ENCODE data around the gene HIVEP1. TPM values are rescaled to one million over a fixed set of nuclear protein-coding genes. Genes with fewer than 3 reads are reported as not detected.

HIVEP1 gene
- total RNA-seq (10 to 100 TPM; 10.3 to 20.9 (median 14.1) TPM), polyA plus RNA-seq (1 to 10 TPM; 3.4 to 3.5 TPM)
- long read RNA-seq, donor 1, partial matches to known transcripts = 3 of 3 reads
- long read RNA-seq, donor 1, other reads (novel, unspliced or antisense) = 0 of 3 reads
- long read RNA-seq, donor 2, partial matches to known transcripts = 1 of 3 reads
- long read RNA-seq, donor 2, other reads (novel, unspliced or antisense) = 2 of 3 reads
- long read RNA-seq, donor 3, partial matches to known transcripts = 3 of 4 reads
- long read RNA-seq, donor 3, other reads (novel, unspliced or antisense) = 1 of 4 reads

- H3K4me3 ChIP-seq = peak within 1 kb of the TSS; percentile 53 to 92 (median 73)
- peaks cover 0 to 8% (median 0%) of the 10 kb centered on the region in 11 donors for H3K9me3 ChIP-seq
- no peak for ATAC-seq
- no peak for DNase-seq
- WGBS, 2 donors = 2 to 3% methylated on average over 45 to 77 of the region's 78 CpGs
- TF ChIP-seq CTCF (IDR thresholded peaks at IDR 0.05) = no peak
- peak within 1 kb of the TSS; percentile 81 to 98 (median 96) for H3K27ac ChIP-seq
- intact Hi-C loops (cut with DNase I) = loop anchor here in 5 of 10 donors (5.0 to 10.0 kb wide), 4 partner anchors 240 to 360 kb away; no protein-coding TSS in a partner anchor
- peaks cover 4 to 39% (median 30%) of the 10 kb centered on the region in 9 donors for H3K4me1 ChIP-seq
- H3K36me3 ChIP-seq = peaks cover 0 to 19% (median 6%) of the 10 kb centered on the region in 9 donors
- H3K27me3 ChIP-seq = no peaks in the 10 kb centered on the region
Measured at GRCh38 chr6:12012038-12012557, at the start of gene HIVEP1. Gene HIVEP1, plus strand, starts transcription at chr6:12012312. Its CDS starts 3,317 bp downstream, at chr6:12015629.

- H3K27ac ChIP-seq = no peak overlapping the region
- no peaks in the 10 kb centered on the region for H3K36me3 ChIP-seq
- H3K4me3 ChIP-seq = no peak overlapping the region
Measured at GRCh38 chr6:11963756-11964500, 48.2 kb upstream of the HIVEP1 start.

GRCh38 chr6:11964729-11965335, 47.3 kb upstream of the HIVEP1 start:
- 95 to 97% methylated on average over 3 of the region's 3 CpGs for WGBS, 2 donors
- Histone ChIP-seq H3K4me1 (peaks cover 0 to 19% (median 6%) of the 10 kb centered on the region in 9 donors), H3K9me3 (no peaks in the 10 kb centered on the region), H3K27ac (no peak overlapping the region), H3K36me3 (no peaks in the 10 kb centered on the region), H3K27me3 (no peaks in the 10 kb centered on the region), H3K4me3 (no peak overlapping the region)
- no peak for TF ChIP-seq CTCF (IDR thresholded peaks at IDR 0.05)
- intact Hi-C loops (cut with DNase I) = loop anchor here in 1 of 10 donors (5.0 kb wide), 1 partner anchor 42 kb away; no protein-coding TSS in a partner anchor
- ATAC-seq (no peak), DNase-seq (no peak)

More at GRCh38 chr6:11963756-11964500, 48.2 kb upstream of the HIVEP1 start:
- H3K9me3 ChIP-seq = no peaks in the 10 kb centered on the region
- intact Hi-C loops (cut with DNase I) = no loop called here
- no peak for ATAC-seq
- TF ChIP-seq CTCF (IDR thresholded peaks at IDR 0.05) = no peak
- whole genome bisulfite sequencing, 2 donors = 93 to 95% methylated on average over 3 of the region's 3 CpGs
- H3K27me3 ChIP-seq = no peaks in the 10 kb centered on the region
- no peak for DNase-seq
- H3K4me1 ChIP-seq = peaks cover 0 to 11% (median 3%) of the 10 kb centered on the region in 9 donors

GRCh38 chr6:11965499-11965898, 46.6 kb upstream of the HIVEP1 start:
- 91 to 98% methylated on average over 2 of the region's 2 CpGs for WGBS, 2 donors
- intact Hi-C loops (cut with DNase I) = loop anchor here in 1 of 10 donors (5.0 kb wide), 1 partner anchor 42 kb away; no protein-coding TSS in a partner anchor
- no peak for DNase-seq
- Histone ChIP-seq H3K4me3 (no peak overlapping the region), H3K36me3 (no peaks in the 10 kb centered on the region), H3K4me1 (peaks cover 0 to 21% (median 6%) of the 10 kb centered on the region in 9 donors), H3K27ac (no peak overlapping the region), H3K27me3 (no peaks in the 10 kb centered on the region), H3K9me3 (no peaks in the 10 kb centered on the region)
- TF ChIP-seq CTCF (IDR thresholded peaks at IDR 0.05) = no peak
- ATAC-seq = no peak

All from heart right ventricle (tissue), 16 donors.